ENCODE results near the gene ARHGAP21.

ARHGAP21 gene

GRCh38 chr10:24722131-24722675, 1.5 kb downstream of the ARHGAP21 start:
- no peak for DNase-seq

- no peak for DNase-seq
Measured at GRCh38 chr10:24721229-24722106, 2.2 kb downstream of the ARHGAP21 start.

- no peak for DNase-seq
Measured at GRCh38 chr10:24720096-24720495, 3.6 kb downstream of the ARHGAP21 start.

- no peak for DNase-seq
Measured at GRCh38 chr10:24718031-24718855, 5.4 kb downstream of the ARHGAP21 start.

- DNase-seq, result no peak
Measured at GRCh38 chr10:24716295-24716694, 7.4 kb downstream of the ARHGAP21 start.

- no peak for DNase-seq
Measured at GRCh38 chr10:24715246-24715769, 8.4 kb downstream of the ARHGAP21 start.

- no peak for DNase-seq
Measured at GRCh38 chr10:24713086-24713485, 10.6 kb downstream of the ARHGAP21 start.

- no peak for DNase-seq
Measured at GRCh38 chr10:24711465-24711864, 12.2 kb downstream of the ARHGAP21 start.

- DNase-seq, result no peak
Measured at GRCh38 chr10:24708081-24708480, 15.6 kb downstream of the ARHGAP21 start.

- DNase-seq, result no peak
Measured at GRCh38 chr10:24707445-24707844, 16.2 kb downstream of the ARHGAP21 start.

- DNase-seq, result no peak
Measured at GRCh38 chr10:24706479-24707118, 17.1 kb downstream of the ARHGAP21 start.

GRCh38 chr10:24703700-24704099, 20.0 kb downstream of the ARHGAP21 start:
- no peak for DNase-seq

- no peak for DNase-seq
Measured at GRCh38 chr10:24701447-24701846, 22.2 kb downstream of the ARHGAP21 start.

- no peak for DNase-seq
Measured at GRCh38 chr10:24700948-24701347, 22.7 kb downstream of the ARHGAP21 start.

GRCh38 chr10:24698270-24698669, 25.4 kb downstream of the ARHGAP21 start:
- no peak for DNase-seq

GRCh38 chr10:24697080-24697479, 26.6 kb downstream of the ARHGAP21 start:
- DNase-seq, result no peak

GRCh38 chr10:24695452-24695851, 28.2 kb downstream of the ARHGAP21 start:
- no peak for DNase-seq

GRCh38 chr10:24694086-24694485, 29.6 kb downstream of the ARHGAP21 start:
- no peak for DNase-seq

GRCh38 chr10:24690961-24691512, 32.6 kb downstream of the ARHGAP21 start:
- DNase-seq, result no peak

- DNase-seq, result no peak
Measured at GRCh38 chr10:24685958-24686540, 37.6 kb downstream of the ARHGAP21 start.

GRCh38 chr10:24683554-24683953, 40.1 kb downstream of the ARHGAP21 start:
- no peak for DNase-seq

GRCh38 chr10:24681572-24682088, 42.1 kb downstream of the ARHGAP21 start:
- no peak for DNase-seq

Data from COR-L47 (cell line).